GM20431 (cell line): ENCODE data around the gene KLF3.

ENCODE experiments used
- in situ Hi-C: fragments of 300-500 bp; cut with MseI, MboI; formaldehyde crosslinking; loops from one replicate; pipeline ENCODE4 v1.15.0; 2020; ENCODE audit warnings: low sequenced_read_pairs; ENCODE audit not compliant: unreplicated experiment

Gene KLF3

GRCh38 chr4:38672397-38673129, 8.6 kb downstream of the KLF3 start:
- in situ Hi-C loops, result loop anchor here (10.0 kb wide), 2 partner anchors 348 to 488 kb away; no protein-coding TSS in a partner anchor

GRCh38 chr4:38673130-38673978, 9.4 kb downstream of the KLF3 start:
- in situ Hi-C loops, result loop anchor here (10.0 kb wide), 2 partner anchors 349 to 489 kb away; no protein-coding TSS in a partner anchor

DNA sequence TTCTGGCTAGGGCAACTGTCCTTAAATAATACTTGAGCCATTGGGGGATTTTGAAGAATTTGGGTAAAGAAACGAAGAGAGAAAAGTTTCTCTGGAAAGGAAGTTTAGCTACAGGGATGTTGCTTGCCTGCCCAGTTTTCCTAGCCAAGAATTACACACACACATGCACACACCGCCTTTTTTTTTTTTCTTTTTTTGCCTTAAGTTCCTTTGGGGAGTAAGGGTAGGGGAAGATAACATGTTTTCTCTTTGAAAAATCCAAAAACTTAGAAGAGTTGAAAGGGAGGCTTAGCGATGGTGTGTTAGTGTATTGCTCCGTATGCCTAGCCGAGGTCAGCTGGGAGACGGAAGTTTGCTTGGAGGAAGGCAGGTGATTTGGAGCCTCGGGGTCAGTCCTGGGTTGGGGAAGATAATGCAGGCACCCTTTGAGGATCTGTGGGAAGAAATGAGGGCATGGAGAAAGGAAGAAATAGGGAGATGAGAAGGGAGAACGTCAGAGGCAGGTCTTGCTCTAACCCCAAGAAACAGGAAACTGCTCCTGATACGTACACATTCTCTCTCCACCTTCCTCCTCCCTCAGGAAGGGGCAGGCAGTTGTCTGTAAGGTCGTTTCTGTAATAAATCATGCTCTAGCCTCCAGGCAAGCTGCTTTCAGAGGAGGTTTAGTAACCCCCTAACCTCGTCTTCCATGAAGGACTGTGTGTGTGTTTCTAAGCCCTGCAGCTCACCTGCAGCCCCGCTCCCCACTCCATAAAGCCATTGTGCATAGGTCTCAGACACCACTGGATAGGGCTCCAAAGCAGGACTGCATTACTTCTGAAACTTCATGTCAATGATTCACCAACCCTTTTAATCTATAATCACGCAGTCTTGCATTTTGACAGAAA, 10.5 kb downstream of the KLF3 start:
- in situ Hi-C loops, result loop anchor here (10.0 to 25.0 kb wide), 3 partner anchors 350 to 612 kb away; no protein-coding TSS in a partner anchor

DNA sequence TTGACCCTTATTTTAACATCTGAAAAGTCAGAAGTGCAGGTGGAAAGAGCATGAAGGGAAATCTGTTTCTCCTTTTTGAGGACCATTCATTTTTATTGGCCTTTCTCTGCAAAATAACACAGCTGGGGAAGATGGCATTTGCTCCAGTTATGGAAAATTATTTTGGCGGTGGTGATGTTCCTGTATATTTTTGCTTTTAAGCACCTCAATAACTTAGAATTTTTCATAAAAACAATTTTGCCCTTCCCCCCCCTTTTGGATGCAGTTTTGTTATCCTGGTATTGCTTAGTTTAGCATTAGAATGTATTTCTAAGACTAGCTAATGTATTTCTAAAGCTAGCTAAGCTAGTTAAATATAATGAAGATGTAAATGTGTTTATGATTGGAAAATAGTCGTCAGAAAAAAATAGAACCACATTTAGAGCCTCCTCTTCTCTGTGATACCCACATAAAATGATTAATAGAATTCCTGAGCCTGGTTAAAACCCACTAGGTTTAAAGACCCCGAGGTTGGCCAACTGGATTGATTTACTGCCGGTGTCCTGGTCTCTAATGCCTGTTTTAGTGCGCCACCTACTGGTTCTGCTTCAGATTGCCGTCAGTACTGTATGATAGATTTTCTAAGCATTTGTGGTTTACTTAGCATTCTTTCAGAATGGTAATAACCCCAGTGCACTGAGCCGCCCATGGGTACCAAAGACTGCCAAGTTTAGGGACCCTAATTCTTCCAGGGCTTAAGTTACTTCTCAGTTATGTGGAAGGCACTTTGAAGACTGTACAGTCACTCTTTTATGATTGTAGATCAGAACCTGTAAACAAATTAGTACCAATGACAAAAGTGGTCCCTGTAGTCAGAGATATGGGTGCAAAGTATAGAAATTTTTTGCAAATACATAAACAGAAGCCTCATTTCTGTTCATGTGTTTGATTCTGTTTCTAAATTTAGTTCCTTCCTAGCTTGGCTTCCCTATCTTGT, 11.4 kb downstream of the KLF3 start:
- in situ Hi-C loops, result loop anchor here (10.0 to 25.0 kb wide), 3 partner anchors 351 to 613 kb away; no protein-coding TSS in a partner anchor

DNA sequence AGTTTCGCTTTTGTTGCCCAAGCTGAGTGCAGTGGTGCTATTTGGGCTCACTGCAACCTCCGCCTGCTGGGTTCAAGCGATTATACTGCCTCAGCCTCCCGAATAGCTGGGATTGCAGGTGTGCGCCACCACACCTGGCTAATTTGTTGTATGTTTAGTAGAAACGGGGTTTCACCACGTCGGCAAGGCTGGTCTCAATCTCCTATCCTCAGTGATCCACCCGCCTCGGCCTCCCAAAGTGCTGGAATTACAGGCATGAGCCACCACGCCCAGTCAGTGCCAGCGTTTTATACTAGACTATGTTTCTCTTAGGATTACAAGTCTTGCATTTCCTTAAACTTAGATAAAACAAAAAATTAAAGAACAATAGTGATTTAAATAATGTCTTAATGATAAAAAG, 13.0 kb downstream of the KLF3 start:
- in situ Hi-C loops, result loop anchor here (10.0 to 25.0 kb wide), 3 partner anchors 352 to 615 kb away; no protein-coding TSS in a partner anchor

- in situ Hi-C loops, result loop anchor here (10.0 to 25.0 kb wide), 3 partner anchors 353 to 615 kb away; no protein-coding TSS in a partner anchor
Measured at GRCh38 chr4:38677441-38677840, 13.4 kb downstream of the KLF3 start.

DNA sequence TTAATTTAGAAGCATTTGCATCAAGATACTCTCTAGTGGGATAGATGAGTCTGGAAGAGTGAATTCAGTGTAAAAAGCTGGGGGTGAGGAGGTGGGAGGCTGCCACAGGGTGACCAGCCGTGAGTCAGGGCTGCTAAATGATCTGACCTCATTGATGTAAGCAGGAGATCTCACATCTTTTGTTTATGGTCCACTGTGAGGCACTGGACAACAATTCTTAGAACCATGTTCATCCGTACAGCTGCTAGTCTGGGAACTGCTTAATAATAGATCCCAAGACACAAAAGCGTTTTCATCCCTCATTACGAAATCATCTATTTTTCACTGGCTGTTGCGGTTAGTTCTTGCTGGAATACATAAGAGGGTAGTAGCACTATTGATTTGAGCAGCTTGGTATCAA, 14.1 kb downstream of the KLF3 start:
- in situ Hi-C loops, result loop anchor here (10.0 to 25.0 kb wide), 3 partner anchors 353 to 616 kb away; no protein-coding TSS in a partner anchor

DNA sequence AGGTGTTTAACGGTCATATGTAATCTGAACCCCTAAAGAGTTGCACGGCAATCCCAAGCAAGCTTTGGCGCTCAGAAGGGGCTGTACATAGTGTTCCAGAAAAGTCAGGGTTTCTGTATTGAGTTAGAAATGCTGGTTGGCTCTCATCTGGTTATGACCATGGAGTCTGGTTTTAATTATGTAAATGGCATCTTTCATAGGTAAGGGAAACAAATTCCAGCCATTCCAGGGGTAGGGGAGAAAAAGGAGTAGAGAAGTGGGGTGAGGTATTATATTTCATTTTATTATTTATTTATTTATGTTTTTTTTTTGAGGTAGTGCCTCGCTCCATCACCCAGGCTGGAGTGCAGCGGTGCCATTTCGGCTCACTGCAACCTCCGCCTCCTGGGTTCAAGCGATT, 15.9 kb downstream of the KLF3 start:
- in situ Hi-C loops, result loop anchor here (10.0 to 25.0 kb wide), 3 partner anchors 355 to 618 kb away; no protein-coding TSS in a partner anchor

DNA sequence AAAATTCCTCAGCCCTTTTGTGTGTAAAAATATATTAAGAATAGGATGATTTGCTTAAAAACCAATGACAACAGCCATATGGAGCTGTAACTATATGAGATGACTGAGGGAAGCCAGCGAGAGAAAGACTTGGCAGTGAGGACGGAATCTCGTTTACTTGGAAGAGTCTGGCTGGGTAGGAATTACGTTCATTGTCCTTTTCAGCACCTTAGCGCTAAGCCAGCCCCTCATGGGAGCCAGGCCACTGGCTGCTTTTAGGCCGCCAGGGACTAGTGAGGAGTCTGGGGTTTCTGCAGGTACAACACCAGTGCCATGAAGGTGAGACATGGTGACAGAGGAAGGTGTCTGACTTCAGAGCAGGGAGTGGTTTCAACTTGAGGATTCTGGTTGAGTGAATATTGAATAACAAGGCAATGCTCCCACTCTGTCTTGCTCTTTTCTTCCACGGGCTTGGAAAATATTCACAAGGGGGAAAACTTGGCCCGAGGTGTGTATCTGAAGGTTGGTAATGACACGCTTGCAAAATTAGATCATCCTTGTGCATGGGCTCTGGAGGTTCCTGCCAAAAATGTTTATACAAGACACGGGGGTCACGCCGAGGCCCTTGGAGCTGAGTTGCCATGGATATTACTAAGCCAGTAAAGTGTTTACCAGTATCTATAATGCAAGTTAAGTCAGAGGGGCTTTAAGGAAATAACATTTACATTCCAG, 17.4 kb downstream of the KLF3 start:
- in situ Hi-C loops, result loop anchor here (25.0 kb wide), 1 partner anchor 619 kb away; no protein-coding TSS in a partner anchor

- in situ Hi-C loops, result loop anchor here (25.0 kb wide), 1 partner anchor 620 kb away; no protein-coding TSS in a partner anchor
Measured at GRCh38 chr4:38682336-38682735, 18.3 kb downstream of the KLF3 start.

GRCh38 chr4:38683276-38683675, 19.3 kb downstream of the KLF3 start:
- in situ Hi-C loops, result loop anchor here (25.0 kb wide), 1 partner anchor 621 kb away; no protein-coding TSS in a partner anchor

- in situ Hi-C loops, result loop anchor here (25.0 kb wide), 1 partner anchor 622 kb away; no protein-coding TSS in a partner anchor
Measured at GRCh38 chr4:38684271-38684670, 20.3 kb downstream of the KLF3 start.

DNA sequence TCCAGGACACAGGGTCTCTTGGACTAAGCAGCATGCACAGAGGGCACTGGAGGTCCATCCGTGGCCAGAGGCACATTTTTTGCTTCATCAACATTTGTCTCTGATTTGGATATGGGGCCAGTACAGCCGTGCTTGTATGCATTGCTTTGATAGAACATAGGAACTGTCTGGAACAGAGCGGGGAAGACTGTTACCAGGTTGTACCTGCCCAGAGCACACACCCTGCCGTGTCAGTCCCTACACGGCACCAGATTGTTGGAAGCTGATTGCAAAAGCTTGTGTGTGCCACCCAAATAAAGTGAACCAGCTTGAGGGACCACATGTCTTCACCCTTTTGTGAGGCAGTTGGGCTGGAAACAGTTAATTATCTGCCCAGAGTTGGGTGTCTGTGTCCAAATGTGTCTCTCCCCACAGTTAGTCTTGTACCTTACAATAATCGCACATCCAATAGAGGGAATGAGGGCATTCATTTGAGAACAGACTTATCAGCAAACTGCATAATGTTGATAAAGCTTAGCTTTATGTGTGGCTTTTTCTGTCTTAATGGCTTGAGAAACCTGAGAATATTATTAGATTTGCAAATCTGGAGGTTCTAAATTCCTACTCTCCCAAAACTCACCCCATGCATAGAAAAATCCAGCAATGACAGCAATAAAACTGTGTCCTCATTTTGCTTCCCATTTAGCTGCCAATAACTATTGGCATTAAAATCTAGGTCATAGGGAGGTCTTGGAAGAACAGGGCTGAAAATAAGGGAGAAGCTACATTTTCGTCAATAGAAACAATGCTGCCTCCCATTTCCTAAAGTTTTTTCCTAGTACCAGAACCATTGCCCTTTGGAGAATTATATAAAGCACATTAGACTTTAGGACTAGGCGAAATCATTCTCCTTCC, 21.2 kb downstream of the KLF3 start:
- in situ Hi-C loops, result loop anchor here (25.0 kb wide), 1 partner anchor 623 kb away; no protein-coding TSS in a partner anchor

DNA sequence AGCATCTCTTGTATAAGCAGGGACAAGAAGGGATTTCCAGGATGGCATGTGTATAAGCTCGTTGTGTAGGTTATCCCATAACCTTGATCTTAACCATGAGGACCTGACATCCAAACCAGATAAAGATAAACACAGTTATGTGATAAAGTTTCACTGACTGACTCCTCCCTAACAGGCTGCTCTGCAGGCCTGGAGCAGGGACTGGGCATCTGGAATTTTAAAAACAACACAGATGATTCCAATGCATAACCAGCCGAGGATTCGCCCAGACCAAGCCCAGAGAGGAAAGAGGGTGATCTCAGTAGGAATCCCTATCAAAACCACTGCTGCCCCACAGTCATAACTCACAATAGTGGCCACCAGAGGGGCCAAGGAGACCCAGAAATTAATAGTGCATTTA, 22.7 kb downstream of the KLF3 start:
- in situ Hi-C loops, result loop anchor here (25.0 kb wide), 1 partner anchor 624 kb away; no protein-coding TSS in a partner anchor

DNA sequence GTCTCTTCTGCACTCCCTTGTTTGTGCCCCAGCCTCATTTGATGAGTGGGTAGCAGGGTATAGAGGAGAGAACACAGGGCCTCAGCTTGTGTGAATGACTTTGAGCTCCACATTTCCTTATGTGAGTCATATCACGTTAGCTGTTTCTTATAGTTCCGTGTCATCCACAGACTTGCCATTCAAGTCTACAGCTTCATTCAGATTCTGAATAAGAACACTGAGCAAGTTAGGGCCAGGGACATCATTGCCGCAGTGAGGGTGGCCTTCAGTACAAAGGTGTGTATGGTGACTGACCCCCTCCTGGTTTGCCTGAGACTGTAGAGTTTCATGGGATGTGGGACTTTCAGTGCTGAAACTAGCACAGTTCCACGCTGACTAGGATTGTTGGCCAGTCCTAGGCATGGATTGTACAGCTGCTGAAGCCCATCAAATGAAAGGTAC, 23.6 kb downstream of the KLF3 start:
- in situ Hi-C loops, result loop anchor here (25.0 kb wide), 1 partner anchor 625 kb away; no protein-coding TSS in a partner anchor

- in situ Hi-C loops, result loop anchor here (25.0 kb wide), 1 partner anchor 627 kb away; no protein-coding TSS in a partner anchor
Measured at GRCh38 chr4:38688676-38689355, 24.8 kb downstream of the KLF3 start.
